Body of pancreas (tissue), 4 donors: ENCODE results near the gene ANKRD12. TPM values are rescaled to one million over a fixed set of nuclear protein-coding genes. Genes with fewer than 3 reads are reported as not detected.

ENCODE experiments used
- ATAC-seq: fragments of 150-250 bp; one replicate; pipeline ENCODE4 v1.9.1; 2016
- DNase-seq, 4 donors: peaks; one replicate each; pipeline ENCODE4 v3.0.0-alpha.2; 2019
- H3K27ac ChIP-seq, 4 donors: fragments of 200-600 bp; sonication (generic); 1 replicate in 3 of 4; 2 replicates in 1 of 4; pipeline versions ENCODE4 v1.5.1 to v1.6.1; 2016 to 2019; ENCODE audit warnings: mild to moderate bottlenecking in 1 of 4, mixed read lengths in 1 of 4, moderate library complexity in 1 of 4
- H3K27me3 ChIP-seq, 2 donors: fragments of 200-600 bp; sonication (generic); one replicate each; pipeline ENCODE4 v1.6.0; 2016; ENCODE audit warnings: mild to moderate bottlenecking in 1 of 2
- H3K36me3 ChIP-seq, 2 donors: fragments of 200-600 bp; sonication (generic); replicated peaks in 1 of 2; 2 replicates each; pipeline ENCODE4 v1.5.1; 2016; ENCODE audit warnings: low read depth in 2 of 2; ENCODE audit not compliant: insufficient read depth in 1 of 2
- H3K4me1 ChIP-seq: fragments of 200-600 bp; sonication (generic); one replicate; pipeline ENCODE4 v1.6.0; 2016
- H3K4me3 ChIP-seq, 2 donors: fragments of 200-600 bp; sonication (generic); 1 replicate in 1 of 2; 2 replicates in 1 of 2; pipeline ENCODE4 v1.5.1; 2016 to 2019
- H3K9me3 ChIP-seq, 3 donors: fragments of 200-600 bp; sonication (generic); 1 replicate in 2 of 3; 2 replicates in 1 of 3; pipeline ENCODE4 v1.5.1; 2016
- POLR2A ChIP-seq, 3 donors: fragments of 450-650 bp; IDR thresholded peaks; one replicate each; pipeline ENCODE4 v1.6.1; 2016; ENCODE audit warnings: antibody characterized with exemption in 3 of 3, mild to moderate bottlenecking in 2 of 3
- WGBS, 2 donors: methylation state at CpG; one replicate each; pipeline ENCODE4 v1.1.5; 2017; 5-methylcytosine and 5-hydroxymethylcytosine counted together
- intact Hi-C: fragments of 100-400 bp; cut with DNase I; formaldehyde crosslinking; loops from one replicate; pipeline ENCODE4 v1.15.1; 2023
- total RNA-seq, 2 donors: library from RNA; depleted of rRNA; stranded (reverse); fragments of >200 nt; gene quantifications; one replicate each; pipeline ENCODE4 v1.1.0, GENCODE V29; 2016
- TF ChIP-seq, protein P1 (sequence below), 7 experiments: fragments of 450-650 bp in 4 of 7; fragments of 200-600 bp in 3 of 7; sonication (generic) in 3 of 7; IDR thresholded peaks; one replicate each; pipeline ENCODE4 v1.5.1; 2016 to 2019; ENCODE audit warnings: antibody characterized with exemption in 7 of 7

Gene ANKRD12
- total RNA-seq, 2 donors from 2014 or later: 25.4 to 32.9 TPM

DNA sequence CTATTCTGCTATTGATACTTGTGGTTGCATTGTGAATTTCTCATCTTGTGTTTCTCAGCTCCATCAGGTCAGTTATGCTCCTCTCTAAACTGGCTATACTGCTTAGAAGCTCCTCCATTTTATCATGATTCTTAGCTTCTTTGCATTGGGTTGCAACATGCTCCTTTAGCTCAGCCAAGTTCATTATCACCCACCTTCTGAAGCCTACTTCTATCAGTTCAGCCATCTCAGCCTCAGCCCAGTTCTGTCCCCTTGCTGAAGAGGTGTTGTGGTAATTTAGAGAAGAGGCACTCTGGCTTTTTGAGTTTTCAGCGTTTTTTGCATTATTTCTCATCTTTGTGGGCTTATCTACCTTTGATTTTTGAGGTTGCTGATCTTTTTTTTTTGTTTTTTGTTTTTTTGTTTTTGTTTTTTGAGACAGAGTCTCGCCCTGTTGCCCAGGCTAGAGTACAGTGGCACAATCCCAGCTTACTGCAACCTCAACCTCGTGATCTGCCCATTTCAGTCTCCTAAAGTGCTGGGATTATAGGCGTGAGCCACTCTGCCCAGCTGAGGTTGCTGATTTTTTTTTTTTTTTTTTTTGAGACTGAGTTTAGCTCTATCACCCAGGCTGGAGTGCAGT is 36.0 kb downstream of the ANKRD12 start:
- Histone ChIP-seq H3K4me1 (peaks cover 9% of the 10 kb centered on the region), H3K4me3 (no peak overlapping the region), H3K27me3 (no peaks in the 10 kb centered on the region), H3K9me3 (no peaks in the 10 kb centered on the region), H3K27ac (no peak overlapping the region), H3K36me3 (no peaks in the 10 kb centered on the region)
- intact Hi-C loops: no loop called here
- WGBS, 2 donors: 86 to 92% methylated on average over 4 of the region's 4 CpGs
- TF ChIP-seq, protein P1, sequence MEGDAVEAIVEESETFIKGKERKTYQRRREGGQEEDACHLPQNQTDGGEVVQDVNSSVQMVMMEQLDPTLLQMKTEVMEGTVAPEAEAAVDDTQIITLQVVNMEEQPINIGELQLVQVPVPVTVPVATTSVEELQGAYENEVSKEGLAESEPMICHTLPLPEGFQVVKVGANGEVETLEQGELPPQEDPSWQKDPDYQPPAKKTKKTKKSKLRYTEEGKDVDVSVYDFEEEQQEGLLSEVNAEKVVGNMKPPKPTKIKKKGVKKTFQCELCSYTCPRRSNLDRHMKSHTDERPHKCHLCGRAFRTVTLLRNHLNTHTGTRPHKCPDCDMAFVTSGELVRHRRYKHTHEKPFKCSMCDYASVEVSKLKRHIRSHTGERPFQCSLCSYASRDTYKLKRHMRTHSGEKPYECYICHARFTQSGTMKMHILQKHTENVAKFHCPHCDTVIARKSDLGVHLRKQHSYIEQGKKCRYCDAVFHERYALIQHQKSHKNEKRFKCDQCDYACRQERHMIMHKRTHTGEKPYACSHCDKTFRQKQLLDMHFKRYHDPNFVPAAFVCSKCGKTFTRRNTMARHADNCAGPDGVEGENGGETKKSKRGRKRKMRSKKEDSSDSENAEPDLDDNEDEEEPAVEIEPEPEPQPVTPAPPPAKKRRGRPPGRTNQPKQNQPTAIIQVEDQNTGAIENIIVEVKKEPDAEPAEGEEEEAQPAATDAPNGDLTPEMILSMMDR (IDR thresholded peaks at IDR 0.05): no peak
- TF ChIP-seq POLR2A (IDR thresholded peaks at IDR 0.05): no peak
- ATAC-seq (no peak), DNase-seq (no peak)

DNA sequence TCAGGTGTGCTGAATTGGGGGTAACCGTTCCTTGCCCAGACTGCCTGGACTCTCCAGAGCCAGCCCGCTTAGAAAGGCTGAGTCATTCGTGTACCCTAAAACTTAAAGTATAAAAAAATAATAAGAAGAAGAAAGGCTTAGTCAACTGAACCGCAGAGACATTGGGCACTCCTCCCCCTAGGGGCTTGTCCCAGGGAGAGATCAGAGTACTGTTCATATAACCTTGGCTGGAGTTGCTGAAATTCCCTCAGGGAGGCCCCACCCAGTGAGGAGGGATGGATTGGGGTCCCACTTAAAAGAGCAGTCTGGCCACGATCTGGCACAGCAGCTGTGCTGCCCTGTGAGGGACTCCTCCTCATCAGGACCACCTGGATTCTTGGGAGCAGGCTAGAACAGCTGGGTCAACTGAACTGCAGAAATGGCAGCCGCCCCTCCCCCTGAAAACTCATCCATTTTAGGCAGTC is 37.2 kb downstream of the ANKRD12 start:
- Histone ChIP-seq H3K4me3 (no peak overlapping the region), H3K27ac (no peak overlapping the region), H3K9me3 (no peaks in the 10 kb centered on the region), H3K36me3 (no peaks in the 10 kb centered on the region), H3K4me1 (peaks cover 12% of the 10 kb centered on the region), H3K27me3 (no peaks in the 10 kb centered on the region)
- ATAC-seq: no peak
- TF ChIP-seq, protein P1 (IDR thresholded peaks at IDR 0.05): no peak
- no peak for TF ChIP-seq POLR2A (IDR thresholded peaks at IDR 0.05)
- no peak for DNase-seq
- intact Hi-C loops: no loop called here
- WGBS, 2 donors: 78 to 91% methylated on average over 5 to 6 of the region's 6 CpGs

DNA sequence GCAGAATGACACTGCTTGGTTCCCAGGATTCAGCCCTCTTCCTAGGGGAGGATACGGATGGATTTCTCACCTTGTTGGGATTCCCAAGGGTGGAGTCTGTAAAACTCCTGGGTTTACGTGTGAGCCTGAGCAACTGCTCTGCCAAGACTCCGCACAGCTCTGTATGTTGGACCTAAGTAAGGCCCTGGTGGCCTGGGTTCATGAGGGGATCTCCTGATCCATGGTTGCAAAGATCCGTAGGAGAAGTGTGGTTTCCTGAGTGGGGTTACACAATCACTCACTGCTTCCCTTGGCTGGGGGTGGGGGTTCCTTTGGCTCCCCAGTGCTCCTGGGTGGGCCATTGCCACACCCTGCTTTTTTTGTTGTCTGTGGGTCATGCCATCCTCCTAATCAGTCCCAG is 37.7 kb downstream of the ANKRD12 start:
- H3K4me1 ChIP-seq: peaks cover 12% of the 10 kb centered on the region
- no peaks in the 10 kb centered on the region for H3K36me3 ChIP-seq
- no peak for TF ChIP-seq POLR2A (IDR thresholded peaks at IDR 0.05)
- TF ChIP-seq, protein P1 (IDR thresholded peaks at IDR 0.05): no peak
- no peak overlapping the region for H3K4me3 ChIP-seq
- DNase-seq: no peak
- ATAC-seq: no peak
- no peak overlapping the region for H3K27ac ChIP-seq
- 79 to 93% methylated on average over 3 to 4 of the region's 4 CpGs for WGBS, 2 donors
- intact Hi-C loops: no loop called here
- no peaks in the 10 kb centered on the region for H3K9me3 ChIP-seq
- no peaks in the 10 kb centered on the region for H3K27me3 ChIP-seq

DNA sequence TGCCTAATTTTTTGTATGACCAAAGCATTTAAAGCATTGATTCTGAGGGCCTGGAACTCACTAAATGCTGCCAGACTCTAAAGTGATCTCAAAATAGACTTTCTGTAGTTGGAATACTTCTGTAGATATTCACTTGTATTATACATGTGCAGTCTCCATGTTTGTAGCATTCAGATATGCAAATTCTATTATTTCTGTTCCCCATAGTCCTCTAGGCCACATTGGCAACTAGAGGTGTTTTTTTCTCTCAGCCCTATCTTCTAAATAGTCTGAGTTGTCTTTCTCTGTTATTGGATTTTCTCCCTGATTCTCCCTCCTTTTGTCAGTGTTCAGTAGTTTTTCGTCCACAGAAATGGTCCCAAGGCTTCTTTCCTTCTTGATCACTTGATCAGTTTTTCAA is 38.5 kb downstream of the ANKRD12 start:
- Histone ChIP-seq H3K27me3 (no peaks in the 10 kb centered on the region), H3K27ac (no peak overlapping the region), H3K9me3 (no peaks in the 10 kb centered on the region), H3K4me1 (peaks cover 12% of the 10 kb centered on the region), H3K4me3 (no peak overlapping the region), H3K36me3 (no peaks in the 10 kb centered on the region)
- 82 to 100% methylated on average over 1 of the region's 1 CpG for WGBS, 2 donors
- TF ChIP-seq, protein P1 (IDR thresholded peaks at IDR 0.05): no peak
- TF ChIP-seq POLR2A (IDR thresholded peaks at IDR 0.05): no peak
- no peak for ATAC-seq
- intact Hi-C loops: no loop called here
- DNase-seq: no peak

DNA sequence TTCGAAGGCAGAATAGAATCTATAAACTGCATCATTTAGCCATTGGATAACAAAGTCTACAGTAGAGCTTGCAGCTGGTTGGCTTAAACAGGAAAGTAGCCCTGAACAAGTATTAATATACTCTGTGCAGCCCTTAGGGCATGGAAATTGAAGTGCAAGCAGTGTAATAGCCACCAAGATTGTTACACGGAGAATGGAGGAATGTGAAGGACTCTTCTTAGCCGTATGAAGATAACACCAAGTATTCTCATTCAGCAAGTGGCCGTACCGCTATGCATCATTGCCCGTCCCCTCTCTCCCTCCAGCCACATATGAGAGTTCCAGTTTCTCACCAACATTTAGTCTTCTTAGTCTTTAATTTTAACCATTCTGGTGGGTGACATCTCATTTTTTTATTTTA is 40.5 kb downstream of the ANKRD12 start:
- ATAC-seq (no peak), DNase-seq (no peak)
- H3K27me3 ChIP-seq: no peaks in the 10 kb centered on the region
- H3K4me3 ChIP-seq: no peak overlapping the region
- no peaks in the 10 kb centered on the region for H3K9me3 ChIP-seq
- H3K27ac ChIP-seq: no peak overlapping the region
- H3K36me3 ChIP-seq: no peaks in the 10 kb centered on the region
- intact Hi-C loops: no loop called here
- H3K4me1 ChIP-seq: peaks cover 12% of the 10 kb centered on the region
- WGBS, 2 donors: 82 to 92% methylated on average over 6 of the region's 6 CpGs
- TF ChIP-seq, protein P1 (IDR thresholded peaks at IDR 0.05): no peak
- TF ChIP-seq POLR2A (IDR thresholded peaks at IDR 0.05): no peak
